CD4-positive, CD25-positive, alpha-beta regulatory T cell (primary cell): ENCODE measurements around the gene CCL27. TPM values are rescaled to one million over a fixed set of nuclear protein-coding genes. Genes with fewer than 3 reads are reported as not detected.

ENCODE experiments used
- ATAC-seq, 2 donors: fragments of 150-1000 bp; cut with Tn5 transposase; one replicate each; pipeline ENCODE4 v1.10.0; 2021; ENCODE audit warnings: low read depth in 2 of 2, moderate number of reproducible peaks in 2 of 2, moderate library complexity in 1 of 2
- DNase-seq, 3 donors: peaks; one replicate each; pipeline versions ENCODE4 v3.0.0 to v3.0.0-alpha.2; 2012 to 2022; ENCODE audit warnings: mixed read lengths in 1 of 3
- H3K27ac ChIP-seq: one replicate; pipeline ENCODE4 v1.7.0; 2013; ENCODE audit warnings: mild to moderate bottlenecking, low read length; ENCODE audit not compliant: insufficient read depth, poor library complexity, severe bottlenecking
- H3K27me3 ChIP-seq: one replicate; pipeline ENCODE4 v1.7.0; 2013; ENCODE audit warnings: low read length; ENCODE audit not compliant: control insufficient read depth, insufficient read depth
- H3K36me3 ChIP-seq: one replicate; pipeline ENCODE4 v1.7.0; 2013; ENCODE audit warnings: mild to moderate bottlenecking, low read length, moderate library complexity; ENCODE audit not compliant: control insufficient read depth, insufficient read depth
- H3K4me1 ChIP-seq: 2 replicates; pipeline ENCODE4 v1.7.0; 2013; ENCODE audit warnings: mild to moderate bottlenecking, low read length; ENCODE audit not compliant: insufficient read depth, control insufficient read depth, poor library complexity, severe bottlenecking
- H3K4me3 ChIP-seq: one replicate; pipeline ENCODE4 v1.7.0; 2013; ENCODE audit warnings: low read depth, mild to moderate bottlenecking, low read length, moderate library complexity
- H3K9me3 ChIP-seq, 2 experiments: 1 replicate in 1 of 2; 2 replicates in 1 of 2; pipeline ENCODE4 v1.7.0; 2013; ENCODE audit warnings: low read length in 2 of 2, mild to moderate bottlenecking in 1 of 2, moderate library complexity in 1 of 2; ENCODE audit not compliant: control insufficient read depth in 2 of 2
- H3K27ac Mint-ChIP-seq, 3 donors: one replicate each; pipeline ENCODE4 v1.8.0; 2020 to 2022; ENCODE audit warnings: mild to moderate bottlenecking in 3 of 3, mixed read lengths in 3 of 3, moderate library complexity in 2 of 3
- H3K27me3 Mint-ChIP-seq: one replicate; pipeline ENCODE4 v1.8.0; 2022; ENCODE audit warnings: mild to moderate bottlenecking, mixed read lengths
- H3K36me3 Mint-ChIP-seq: one replicate; pipeline ENCODE4 v1.8.0; 2020; ENCODE audit warnings: mixed read lengths
- H3K4me1 Mint-ChIP-seq, 4 donors: one replicate each; pipeline ENCODE4 v1.8.0; 2020 to 2022; ENCODE audit warnings: mixed read lengths in 4 of 4, mild to moderate bottlenecking in 1 of 4
- H3K4me3 Mint-ChIP-seq, 4 donors: one replicate each; pipeline ENCODE4 v1.8.0; 2020 to 2022; ENCODE audit warnings: mild to moderate bottlenecking in 4 of 4, mixed read lengths in 4 of 4, moderate library complexity in 3 of 4
- H3K9me3 Mint-ChIP-seq, 7 donors: one replicate each; pipeline ENCODE4 v1.8.0; 2020 to 2022; ENCODE audit warnings: mixed read lengths in 7 of 7, mild to moderate bottlenecking in 3 of 7, moderate library complexity in 2 of 7
- polyA plus RNA-seq, 4 donors: library from polyadenylated mRNA; unstranded; fragments of 300-500 nt; fragmentation: Illumina TruSeq; gene quantifications; one replicate each; pipeline ENCODE4 v1.2.3, GENCODE V29; 2021
- total RNA-seq: library from RNA; stranded (reverse); gene quantifications from one replicate; pipeline ENCODE4 v1.2.3, GENCODE V29; 2022

Gene CCL27
- total and polyA plus RNA-seq, 5 donors from 2014 or later, result 0.28 TPM; not detected in 4

DNA sequence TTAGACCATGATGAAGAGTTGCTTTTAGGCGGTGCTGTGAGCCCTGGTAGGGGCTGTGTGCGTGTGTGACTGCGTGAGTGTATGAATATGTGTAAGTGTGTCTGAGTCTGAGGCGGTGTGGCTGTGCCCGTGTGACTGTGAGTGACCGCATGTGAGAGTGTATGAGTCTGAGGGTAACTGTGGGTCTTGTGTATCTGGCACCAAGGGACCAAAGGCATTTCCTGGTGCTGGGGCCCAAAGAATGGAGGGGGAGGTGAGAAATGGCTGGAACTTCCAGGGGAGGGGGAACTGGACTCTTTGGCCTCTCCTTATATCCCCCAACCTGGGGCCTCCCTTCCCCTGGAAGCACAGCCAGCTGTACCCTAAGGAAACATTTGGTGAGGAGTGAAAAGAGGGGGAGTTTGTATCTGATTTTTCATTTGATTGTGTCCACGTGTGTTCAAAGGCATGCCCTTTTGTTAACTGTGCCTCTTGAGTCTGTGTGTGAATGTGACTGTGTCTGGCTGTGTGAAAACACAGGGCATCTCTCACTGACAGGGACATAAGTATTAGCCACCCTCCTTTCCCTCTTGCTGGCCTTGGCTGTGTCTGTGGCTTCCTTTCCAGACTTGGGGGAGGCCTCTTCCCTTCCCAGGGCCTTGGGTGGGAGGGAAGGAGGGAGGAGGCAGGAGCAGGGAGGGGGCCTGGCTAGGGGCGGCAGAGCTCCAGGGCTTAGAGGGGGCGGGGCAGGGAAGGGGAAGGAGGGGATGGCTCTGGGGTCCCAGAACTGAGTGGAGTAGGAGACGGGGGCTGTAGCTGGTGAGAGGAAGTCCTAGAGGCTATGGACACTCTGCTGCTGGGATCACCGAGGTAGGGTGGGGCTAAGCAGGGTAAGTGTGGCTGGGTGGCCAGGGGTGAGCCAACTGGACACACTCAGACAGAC, 9.0 kb downstream of the CCL27 start:
- Mint-ChIP-seq H3K27me3 (no peaks in the 10 kb centered on the region), H3K27ac (peak overlapping the region; percentile 32 to 67 (median 52)), H3K4me3 (no peak overlapping the region), H3K36me3 (peaks cover 8% of the 10 kb centered on the region), H3K9me3 (no peaks in the 10 kb centered on the region), H3K4me1 (peaks cover 9 to 41% (median 36%) of the 10 kb centered on the region in 4 donors)
- Histone ChIP-seq H3K9me3 (no peaks in the 10 kb centered on the region), H3K36me3 (peaks cover 28% of the 10 kb centered on the region), H3K27me3 (no peaks in the 10 kb centered on the region), H3K4me1 (peaks cover 6% of the 10 kb centered on the region), H3K27ac (no peak overlapping the region), H3K4me3 (no peak overlapping the region)
- DNase-seq (no peak), ATAC-seq (no peak)

DNA sequence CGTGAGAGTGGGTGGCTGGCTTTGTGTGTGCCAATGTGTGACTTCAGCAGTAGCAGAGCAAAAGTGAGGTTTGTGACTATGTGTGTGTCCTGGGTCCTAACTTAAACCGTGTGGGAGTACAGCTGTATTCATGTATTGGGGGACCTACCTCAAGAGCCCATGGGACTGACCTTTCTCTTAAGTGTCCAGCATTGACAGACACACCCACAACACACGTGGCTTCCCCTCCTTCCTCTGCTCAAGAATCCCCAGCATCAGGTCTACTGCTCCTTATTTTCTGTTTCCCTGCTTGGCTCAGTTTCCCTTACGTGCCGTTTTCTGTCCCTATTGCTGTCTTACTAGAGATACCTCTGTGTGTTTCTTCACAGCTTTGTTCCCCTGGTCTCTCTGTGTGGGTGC, 9.9 kb downstream of the CCL27 start:
- DNase-seq, result no peak
- H3K27me3 ChIP-seq, result no peaks in the 10 kb centered on the region
- ATAC-seq, result no peak
- Mint-ChIP-seq H3K27me3 (no peaks in the 10 kb centered on the region), H3K36me3 (peaks cover 16% of the 10 kb centered on the region), H3K9me3 (peaks cover 0 to 3% (median 0%) of the 10 kb centered on the region in 7 donors), H3K4me3 (peak overlapping the region in 2 of 4 donors; percentile 50 to 63), H3K4me1 (peaks cover 9 to 49% (median 44%) of the 10 kb centered on the region in 4 donors), H3K27ac (peak overlapping the region; percentile 39 to 67 (median 52))
- no peak overlapping the region for H3K27ac ChIP-seq
- H3K36me3 ChIP-seq, result peaks cover 31% of the 10 kb centered on the region
- peaks cover 14% of the 10 kb centered on the region for H3K4me1 ChIP-seq
- H3K4me3 ChIP-seq, result no peak overlapping the region
- H3K9me3 ChIP-seq, result no peaks in the 10 kb centered on the region

DNA sequence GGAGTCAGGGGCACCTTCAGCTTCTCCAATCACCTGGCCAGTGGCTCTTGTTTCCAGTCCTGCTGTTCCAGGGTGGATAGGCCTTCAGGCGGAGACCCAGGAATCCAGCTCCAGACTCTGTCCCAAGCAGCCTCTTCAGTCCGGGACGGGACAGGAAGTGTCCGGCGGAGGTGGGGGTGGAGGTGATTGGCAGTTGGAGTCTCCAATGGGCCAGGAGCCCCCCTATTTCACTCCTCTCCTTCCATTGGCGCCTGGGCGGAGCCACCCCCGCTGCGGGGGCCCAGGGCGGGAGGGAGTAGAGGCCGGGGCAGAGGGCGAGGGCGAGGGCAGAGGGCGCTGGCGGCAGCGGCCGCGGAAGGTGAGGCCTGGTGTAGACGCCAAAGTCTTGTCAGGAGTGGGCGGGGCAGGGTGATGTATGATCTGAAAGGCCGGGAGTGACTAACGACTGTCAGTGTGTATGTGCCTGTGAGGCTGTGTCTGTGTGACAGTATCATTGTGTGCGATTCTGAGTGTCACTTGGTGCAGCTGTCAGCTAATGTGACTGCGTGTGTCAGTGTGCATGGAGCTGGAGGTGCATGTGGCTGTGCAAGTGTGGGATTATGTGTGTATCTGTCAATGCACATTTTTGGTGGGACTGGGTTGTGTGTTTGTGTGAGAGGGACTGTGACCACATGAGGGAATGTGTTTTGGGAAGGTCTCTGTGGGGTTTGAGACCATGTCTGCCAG, 10.4 kb downstream of the CCL27 start, which contains the start of gene IL11RA:
TSS of gene IL11RA (plus strand) at position 310 of the 726 bp plus-strand sequence. CDS start 3,033 bp downstream, outside the sequence.
- no peak within 1 kb of the TSS for H3K4me3 ChIP-seq
- peak within 1 kb of the TSS; percentile 52 to 67 (median 52) for H3K27ac Mint-ChIP-seq
- no peaks in the 10 kb centered on the region for H3K9me3 ChIP-seq
- no peak within 1 kb of the TSS for H3K27ac ChIP-seq
- no peaks in the 10 kb centered on the region for H3K27me3 Mint-ChIP-seq
- H3K36me3 ChIP-seq, result peaks cover 31% of the 10 kb centered on the region
- H3K4me1 Mint-ChIP-seq, result peaks cover 9 to 55% (median 48%) of the 10 kb centered on the region in 4 donors
- DNase-seq (peak in 1 of 3 donors; percentile 58), ATAC-seq (peak; percentile 55 to 71)
- H3K4me1 ChIP-seq, result peaks cover 20% of the 10 kb centered on the region
- H3K9me3 Mint-ChIP-seq, result peaks cover 0 to 3% (median 0%) of the 10 kb centered on the region in 7 donors
- no peaks in the 10 kb centered on the region for H3K27me3 ChIP-seq
- peaks cover 16% of the 10 kb centered on the region for H3K36me3 Mint-ChIP-seq
- peak within 1 kb of the TSS in 2 of 4 donors; percentile 50 to 63 for H3K4me3 Mint-ChIP-seq

DNA sequence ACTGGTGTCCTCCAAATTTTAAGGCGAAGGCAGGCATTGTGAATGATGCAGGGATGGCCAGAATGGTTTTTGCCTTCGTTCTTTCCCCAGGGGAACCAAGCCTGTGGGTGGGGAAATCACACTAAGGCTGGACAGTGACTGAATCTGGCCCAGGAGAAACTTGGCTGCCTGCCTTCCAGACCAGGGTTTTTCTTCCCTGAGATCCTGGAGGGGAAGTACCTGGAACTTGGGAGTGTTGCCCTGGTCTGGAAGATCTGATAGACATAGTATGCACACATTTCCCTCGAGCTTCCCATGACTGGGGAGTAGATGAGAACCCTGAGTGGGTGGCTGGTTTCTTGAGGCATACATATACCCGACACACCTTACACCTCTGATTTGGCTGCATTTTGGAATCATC, 11.1 kb downstream of the CCL27 start:
- DNase-seq, result no peak
- H3K27me3 Mint-ChIP-seq, result no peaks in the 10 kb centered on the region
- ATAC-seq, result no peak
- H3K9me3 Mint-ChIP-seq, result peaks cover 0 to 3% (median 0%) of the 10 kb centered on the region in 7 donors
- H3K4me3 Mint-ChIP-seq, result peak overlapping the region in 1 of 4 donors; percentile 16
- H3K4me1 ChIP-seq, result peaks cover 21% of the 10 kb centered on the region
- peaks cover 16% of the 10 kb centered on the region for H3K36me3 Mint-ChIP-seq
- H3K4me1 Mint-ChIP-seq, result peaks cover 9 to 59% (median 51%) of the 10 kb centered on the region in 4 donors
- no peak overlapping the region for H3K27ac ChIP-seq
- H3K9me3 ChIP-seq, result no peaks in the 10 kb centered on the region
- H3K36me3 ChIP-seq, result peaks cover 31% of the 10 kb centered on the region
- no peak overlapping the region for H3K4me3 ChIP-seq
- no peaks in the 10 kb centered on the region for H3K27me3 ChIP-seq
- peak overlapping the region in 2 of 3 donors; percentile 31 to 52 for H3K27ac Mint-ChIP-seq

DNA sequence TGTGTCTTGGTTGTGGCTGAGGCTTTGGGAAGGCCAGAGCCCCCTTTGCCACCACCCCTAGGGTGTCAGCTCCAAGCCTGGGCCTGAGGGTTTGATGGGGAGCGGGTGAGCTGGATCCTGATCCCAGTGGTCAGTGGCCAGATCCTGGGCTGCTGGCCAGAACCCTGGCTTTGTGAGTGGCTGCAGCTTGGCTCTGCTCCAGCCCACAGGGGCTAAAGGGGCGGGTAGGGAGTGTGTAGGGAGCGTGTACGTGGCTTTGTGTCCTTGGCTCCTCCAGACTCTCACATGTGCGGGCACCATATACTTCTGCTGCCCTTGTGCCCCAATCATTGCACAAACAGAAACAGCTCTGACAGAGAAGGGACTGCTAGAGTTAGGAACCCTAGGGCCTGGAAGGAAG, 11.6 kb downstream of the CCL27 start:
- Mint-ChIP-seq H3K27me3 (no peaks in the 10 kb centered on the region), H3K4me3 (peak overlapping the region in 2 of 4 donors; percentile 16 to 18), H3K27ac (peak overlapping the region in 1 of 3 donors; percentile 20), H3K9me3 (peaks cover 0 to 3% (median 0%) of the 10 kb centered on the region in 7 donors), H3K4me1 (peaks cover 9 to 64% (median 53%) of the 10 kb centered on the region in 4 donors), H3K36me3 (peaks cover 16% of the 10 kb centered on the region)
- ATAC-seq, result no peak
- H3K36me3 ChIP-seq, result peaks cover 31% of the 10 kb centered on the region
- no peak for DNase-seq
- H3K4me3 ChIP-seq, result no peak overlapping the region
- H3K9me3 ChIP-seq, result no peaks in the 10 kb centered on the region
- peaks cover 26% of the 10 kb centered on the region for H3K4me1 ChIP-seq
- no peaks in the 10 kb centered on the region for H3K27me3 ChIP-seq
- no peak overlapping the region for H3K27ac ChIP-seq

DNA sequence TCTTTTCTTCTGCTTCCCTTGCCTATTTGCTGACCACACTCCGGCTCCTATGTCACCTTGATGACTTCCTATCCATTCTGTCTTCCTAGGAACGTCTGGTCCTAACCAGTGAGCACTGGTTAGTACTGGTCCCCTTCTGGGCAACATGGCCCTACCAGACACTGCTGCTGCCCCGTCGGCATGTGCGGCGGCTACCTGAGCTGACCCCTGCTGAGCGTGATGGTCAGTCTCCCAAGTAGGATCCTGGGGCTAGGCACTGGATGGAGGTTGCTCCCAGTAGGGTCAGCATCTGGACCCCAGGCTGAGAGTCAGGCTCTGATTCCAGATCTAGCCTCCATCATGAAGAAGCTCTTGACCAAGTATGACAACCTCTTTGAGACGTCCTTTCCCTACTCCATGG, 13.8 kb downstream of the CCL27 start:
- Mint-ChIP-seq H3K27me3 (no peaks in the 10 kb centered on the region), H3K4me3 (peak overlapping the region; percentile 93 to 100 (median 96)), H3K9me3 (peaks cover 0 to 3% (median 0%) of the 10 kb centered on the region in 7 donors), H3K36me3 (peaks cover 16% of the 10 kb centered on the region), H3K27ac (peak overlapping the region in 1 of 3 donors; percentile 92), H3K4me1 (peaks cover 9 to 61% (median 48%) of the 10 kb centered on the region in 4 donors)
- DNase-seq (no peak), ATAC-seq (no peak)
- H3K9me3 ChIP-seq, result no peaks in the 10 kb centered on the region
- no peak overlapping the region for H3K27ac ChIP-seq
- H3K4me3 ChIP-seq, result peak overlapping the region; percentile 84
- H3K36me3 ChIP-seq, result peaks cover 31% of the 10 kb centered on the region
- no peaks in the 10 kb centered on the region for H3K27me3 ChIP-seq
- peaks cover 27% of the 10 kb centered on the region for H3K4me1 ChIP-seq

DNA sequence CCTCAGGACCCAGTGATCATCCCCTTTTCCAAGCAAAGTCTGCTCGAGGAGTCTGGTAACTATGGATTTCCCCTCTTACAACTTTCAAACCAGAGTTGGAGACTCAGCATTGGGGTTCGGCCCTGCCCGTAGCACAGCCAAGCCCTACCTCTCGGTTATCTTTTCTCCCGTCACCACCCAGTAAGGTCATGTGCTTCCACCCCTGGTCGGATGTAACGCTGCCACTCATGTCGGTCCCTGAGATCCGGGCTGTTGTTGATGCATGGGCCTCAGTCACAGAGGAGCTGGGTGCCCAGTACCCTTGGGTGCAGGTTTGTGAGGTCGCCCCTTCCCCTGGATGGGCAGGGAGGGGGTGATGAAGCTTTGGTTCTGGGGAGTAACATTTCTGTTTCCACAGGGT, 14.8 kb downstream of the CCL27 start:
- Mint-ChIP-seq H3K27ac (peak overlapping the region; percentile 86 to 93 (median 92)), H3K4me1 (peaks cover 4 to 55% (median 40%) of the 10 kb centered on the region in 4 donors), H3K9me3 (peaks cover 0 to 3% (median 0%) of the 10 kb centered on the region in 7 donors), H3K4me3 (peak overlapping the region; percentile 93 to 100 (median 96)), H3K36me3 (peaks cover 16% of the 10 kb centered on the region), H3K27me3 (no peaks in the 10 kb centered on the region)
- Histone ChIP-seq H3K4me3 (peak overlapping the region; percentile 84), H3K9me3 (no peaks in the 10 kb centered on the region), H3K27ac (peak overlapping the region; percentile 78), H3K4me1 (peaks cover 27% of the 10 kb centered on the region), H3K27me3 (no peaks in the 10 kb centered on the region), H3K36me3 (peaks cover 31% of the 10 kb centered on the region)
- DNase-seq (peak in 1 of 3 donors; percentile 41), ATAC-seq (no peak)
